Testis (tissue), 2 donors: ENCODE data around the gene TMEM208.
A peak's percentile ranks its signal among the peaks of the same experiment; 100 is the strongest.

Experiments used
- POLR2A ChIP-seq: fragments of 450-650 bp; IDR thresholded peaks from one replicate; pipeline ENCODE4 v1.6.1; 2017; ENCODE audit warnings: antibody characterized with exemption, mild to moderate bottlenecking, moderate library complexity
- TF ChIP-seq, protein P1 (sequence below), 3 experiments: fragments of 450-650 bp in 2 of 3; fragments of 200-600 bp in 1 of 3; sonication (generic) in 1 of 3; IDR thresholded peaks; one replicate each; pipeline ENCODE4 v1.5.1; 2016 to 2019; ENCODE audit warnings: antibody characterized with exemption in 3 of 3, mild to moderate bottlenecking in 2 of 3, moderate library complexity in 1 of 3

DNA sequence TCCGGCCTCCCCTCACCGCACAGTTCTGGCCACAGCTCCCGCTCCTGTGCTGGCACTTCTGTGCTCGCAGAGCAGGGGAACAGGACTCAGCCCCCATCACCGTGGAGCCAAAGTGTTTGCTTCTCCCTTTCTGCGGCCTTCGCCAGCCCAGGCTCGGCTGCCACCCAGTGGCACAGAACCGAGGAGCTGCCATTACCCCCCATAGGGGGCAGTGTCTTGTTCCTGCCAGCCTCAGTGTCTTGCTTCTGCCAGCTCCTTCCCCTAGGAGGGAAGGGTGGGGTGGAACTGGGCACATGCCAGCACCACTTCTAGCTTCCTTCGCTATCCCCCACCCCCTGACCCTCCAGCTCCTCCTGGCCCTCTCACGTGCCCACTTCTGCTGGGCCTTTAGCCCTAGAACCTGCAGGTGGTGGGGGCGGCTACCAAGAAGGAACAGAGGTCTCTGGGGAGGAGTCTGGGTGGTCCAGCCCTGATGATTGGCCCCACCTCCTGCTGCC, 28.6 kb upstream of the TMEM208 start:
- TF ChIP-seq, protein P1, sequence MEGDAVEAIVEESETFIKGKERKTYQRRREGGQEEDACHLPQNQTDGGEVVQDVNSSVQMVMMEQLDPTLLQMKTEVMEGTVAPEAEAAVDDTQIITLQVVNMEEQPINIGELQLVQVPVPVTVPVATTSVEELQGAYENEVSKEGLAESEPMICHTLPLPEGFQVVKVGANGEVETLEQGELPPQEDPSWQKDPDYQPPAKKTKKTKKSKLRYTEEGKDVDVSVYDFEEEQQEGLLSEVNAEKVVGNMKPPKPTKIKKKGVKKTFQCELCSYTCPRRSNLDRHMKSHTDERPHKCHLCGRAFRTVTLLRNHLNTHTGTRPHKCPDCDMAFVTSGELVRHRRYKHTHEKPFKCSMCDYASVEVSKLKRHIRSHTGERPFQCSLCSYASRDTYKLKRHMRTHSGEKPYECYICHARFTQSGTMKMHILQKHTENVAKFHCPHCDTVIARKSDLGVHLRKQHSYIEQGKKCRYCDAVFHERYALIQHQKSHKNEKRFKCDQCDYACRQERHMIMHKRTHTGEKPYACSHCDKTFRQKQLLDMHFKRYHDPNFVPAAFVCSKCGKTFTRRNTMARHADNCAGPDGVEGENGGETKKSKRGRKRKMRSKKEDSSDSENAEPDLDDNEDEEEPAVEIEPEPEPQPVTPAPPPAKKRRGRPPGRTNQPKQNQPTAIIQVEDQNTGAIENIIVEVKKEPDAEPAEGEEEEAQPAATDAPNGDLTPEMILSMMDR (IDR thresholded peaks at IDR 0.05): peak; percentile 53 to 66 (median 56)
- no peak for TF ChIP-seq POLR2A
